Limb (tissue), 2 donors: ENCODE results near the gene THAP6.

Experiments used
- DNase-seq, 2 donors: peaks; one replicate each; pipeline ENCODE4 v3.0.0-alpha.2; 2016; ENCODE audit errors: extremely low spot score in 2 of 2

THAP6 gene

DNA sequence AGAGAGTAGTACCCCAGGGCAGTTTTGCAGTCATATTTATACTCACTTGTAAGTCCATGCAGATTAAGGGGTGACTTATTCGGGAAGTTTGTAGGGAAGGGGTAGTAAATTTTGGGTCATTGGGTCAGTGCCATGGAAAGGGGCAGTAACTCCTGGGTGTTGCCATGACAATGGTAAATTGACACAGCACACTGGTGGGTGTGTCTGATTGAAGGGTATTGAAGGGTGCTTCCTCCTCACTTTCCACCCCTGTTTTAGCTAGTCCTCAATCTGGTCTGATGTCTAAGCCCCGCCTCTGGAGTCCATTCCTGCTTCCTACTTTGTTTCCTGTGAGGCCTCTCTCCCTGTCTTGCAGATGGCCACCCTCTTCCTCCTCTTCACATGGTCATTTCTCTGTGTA, 53.5 kb downstream of the THAP6 start:
- no peak for DNase-seq
